Stomach (tissue), 9 donors: ENCODE results near the gene NCS1. TPM values are rescaled to one million over a fixed set of nuclear protein-coding genes. Genes with fewer than 3 reads are reported as not detected.

Experiments
- DNase-seq, 2 donors: peaks; one replicate each; pipeline versions ENCODE4 v3.0.0 to v3.0.0-alpha.2; 2013 to 2019
- H3K27ac ChIP-seq, 5 donors: fragments of 200-600 bp in 4 of 5; sonication (generic) in 4 of 5; one replicate each; pipeline ENCODE4 v1.5.1; 2013 to 2019; ENCODE audit warnings: mild to moderate bottlenecking in 1 of 5, moderate library complexity in 1 of 5
- H3K27me3 ChIP-seq, 3 donors: fragments of 200-600 bp; sonication (generic); one replicate each; pipeline ENCODE4 v1.5.1; 2017 to 2019; ENCODE audit warnings: mixed run types in 1 of 3
- H3K36me3 ChIP-seq, 4 donors: fragments of 200-600 bp; sonication (generic); 1 replicate in 3 of 4; 2 replicates in 1 of 4; pipeline ENCODE4 v1.5.1; 2016 to 2019
- H3K4me1 ChIP-seq, 4 donors: fragments of 200-600 bp; sonication (generic); one replicate each; pipeline ENCODE4 v1.5.1; 2016 to 2019
- H3K4me3 ChIP-seq, 4 donors: fragments of 200-600 bp; sonication (generic) in 3 of 4; one replicate each; pipeline ENCODE4 v1.5.1; 2016 to 2019; ENCODE audit warnings: mild to moderate bottlenecking in 1 of 4
- H3K9me3 ChIP-seq, 4 donors: fragments of 200-600 bp; sonication (generic); one replicate each; pipeline ENCODE4 v1.5.1; 2016 to 2019
- EP300 ChIP-seq: sonication (generic); formaldehyde crosslinking; IDR thresholded peaks from one replicate; pipeline ENCODE4 v1.6.1; 2017; ENCODE audit warnings: antibody characterized with exemption
- POLR2A ChIP-seq, 4 donors: fragments of 450-650 bp; IDR thresholded peaks; one replicate each; pipeline ENCODE4 v1.6.1; 2016; ENCODE audit warnings: antibody characterized with exemption in 4 of 4, control low read depth in 2 of 4, mild to moderate bottlenecking in 1 of 4, moderate library complexity in 1 of 4
- POLR2AphosphoS5 ChIP-seq, 3 donors: sonication (generic); formaldehyde crosslinking; IDR thresholded peaks; one replicate each; pipeline ENCODE4 v1.6.1; 2016; ENCODE audit warnings: antibody characterized with exemption in 3 of 3
- WGBS, 5 donors: extraction: QIAGEN DNeasy Blood & Tissue Kit in 3 of 5; methylation state at CpG; one replicate each; pipeline versions ENCODE4 v1.1.5 to v1.1.7; 2013 to 2018; 5-methylcytosine and 5-hydroxymethylcytosine counted together
- intact Hi-C: fragments of 100-400 bp; cut with DNase I; formaldehyde crosslinking; loops from one replicate; pipeline ENCODE4 v1.15.1; 2023; ENCODE audit warnings: low total_unique reads
- polyA plus RNA-seq, 3 donors: library from polyadenylated mRNA; stranded (reverse); fragments of 200-250 nt; gene quantifications; one replicate each; pipeline ENCODE4 v1.2.3, GENCODE V29; 2013
- total RNA-seq, 5 donors: library from RNA; depleted of rRNA; stranded (reverse); fragments of >200 nt; gene quantifications; one replicate each; pipeline versions ENCODE4 v1.1.0 to v1.2.3, GENCODE V29; 2014 to 2016
- TF ChIP-seq, protein P1 (sequence below), 7 experiments: fragments of 450-650 bp in 4 of 7; fragments of 200-600 bp in 3 of 7; sonication (generic) in 3 of 7; IDR thresholded peaks; one replicate each; pipeline ENCODE4 v1.5.1; 2016 to 2019; ENCODE audit warnings: antibody characterized with exemption in 7 of 7, control low read depth in 2 of 7, mild to moderate bottlenecking in 1 of 7
- donor health status: healthy with polysubstance abuse.
- donor health status: Bipolar disorder and iron deficiency.
- donor health status: healthy.

The NCS1 gene
- total and polyA plus RNA-seq, 8 donors: 3.2 to 50.0 (median 16.6) TPM

DNA sequence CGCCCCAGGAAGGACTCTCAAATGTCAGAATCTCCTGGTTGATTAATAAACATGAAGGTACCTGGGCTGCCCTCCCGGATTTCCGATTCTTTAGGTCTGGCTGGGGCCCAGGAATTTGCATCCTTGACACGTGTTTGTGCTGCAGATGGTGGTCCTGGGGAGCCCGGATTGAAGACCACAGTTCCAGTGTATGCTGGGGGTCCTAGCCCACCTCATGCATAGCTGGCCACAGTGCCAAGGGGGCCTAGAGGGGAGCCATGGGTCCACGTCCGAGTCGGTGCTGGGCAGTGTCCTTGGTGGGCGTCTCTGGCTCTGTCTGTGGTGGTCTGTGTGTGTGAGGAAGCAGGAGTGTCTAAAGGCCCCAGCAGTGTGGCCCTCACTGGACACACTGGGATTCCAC lies 3.2 kb downstream of the NCS1 start:
- H3K27ac ChIP-seq: peak overlapping the region in 4 of 5 donors; percentile 56 to 91 (median 83)
- H3K36me3 ChIP-seq: no peaks in the 10 kb centered on the region
- WGBS, 5 donors: 58 to 87% (median 79%) methylated on average over 6 to 9 of the region's 9 CpGs
- H3K4me3 ChIP-seq: no peak overlapping the region
- H3K9me3 ChIP-seq: no peaks in the 10 kb centered on the region
- TF ChIP-seq, protein P1, sequence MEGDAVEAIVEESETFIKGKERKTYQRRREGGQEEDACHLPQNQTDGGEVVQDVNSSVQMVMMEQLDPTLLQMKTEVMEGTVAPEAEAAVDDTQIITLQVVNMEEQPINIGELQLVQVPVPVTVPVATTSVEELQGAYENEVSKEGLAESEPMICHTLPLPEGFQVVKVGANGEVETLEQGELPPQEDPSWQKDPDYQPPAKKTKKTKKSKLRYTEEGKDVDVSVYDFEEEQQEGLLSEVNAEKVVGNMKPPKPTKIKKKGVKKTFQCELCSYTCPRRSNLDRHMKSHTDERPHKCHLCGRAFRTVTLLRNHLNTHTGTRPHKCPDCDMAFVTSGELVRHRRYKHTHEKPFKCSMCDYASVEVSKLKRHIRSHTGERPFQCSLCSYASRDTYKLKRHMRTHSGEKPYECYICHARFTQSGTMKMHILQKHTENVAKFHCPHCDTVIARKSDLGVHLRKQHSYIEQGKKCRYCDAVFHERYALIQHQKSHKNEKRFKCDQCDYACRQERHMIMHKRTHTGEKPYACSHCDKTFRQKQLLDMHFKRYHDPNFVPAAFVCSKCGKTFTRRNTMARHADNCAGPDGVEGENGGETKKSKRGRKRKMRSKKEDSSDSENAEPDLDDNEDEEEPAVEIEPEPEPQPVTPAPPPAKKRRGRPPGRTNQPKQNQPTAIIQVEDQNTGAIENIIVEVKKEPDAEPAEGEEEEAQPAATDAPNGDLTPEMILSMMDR (IDR thresholded peaks at IDR 0.05): no peak
- TF ChIP-seq POLR2A (IDR thresholded peaks at IDR 0.05): no peak
- no peak for TF ChIP-seq POLR2AphosphoS5 (IDR thresholded peaks at IDR 0.05)
- TF ChIP-seq EP300: no peak
- peaks cover 0 to 31% (median 13%) of the 10 kb centered on the region in 3 donors for H3K27me3 ChIP-seq
- DNase-seq: no peak
- H3K4me1 ChIP-seq: peaks cover 20 to 51% (median 29%) of the 10 kb centered on the region in 4 donors
- intact Hi-C loops: no loop called here

DNA sequence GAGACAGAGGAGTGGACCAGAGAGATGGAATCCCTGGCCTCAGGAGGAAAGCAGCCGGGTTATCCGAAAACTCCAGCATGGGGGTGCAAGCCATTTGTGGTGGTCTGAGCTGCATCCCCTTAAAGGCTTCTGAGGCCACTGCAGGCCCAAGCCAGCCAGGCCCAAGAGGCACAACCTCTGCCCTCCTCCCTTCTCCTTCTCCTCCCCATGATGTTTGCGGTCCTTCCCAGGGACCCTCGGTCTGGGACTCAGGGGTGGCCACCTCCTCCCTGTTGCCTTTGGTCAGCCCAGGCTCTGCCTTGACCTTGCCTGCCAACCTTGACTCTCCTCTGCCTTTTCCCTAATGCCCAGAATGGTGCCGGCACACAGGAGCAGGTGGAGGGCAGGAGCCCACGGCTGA lies 4.6 kb downstream of the NCS1 start:
- Histone ChIP-seq H3K4me1 (peaks cover 20 to 56% (median 29%) of the 10 kb centered on the region in 4 donors), H3K27ac (peak overlapping the region in 3 of 5 donors; percentile 55 to 91 (median 66)), H3K4me3 (no peak overlapping the region), H3K9me3 (no peaks in the 10 kb centered on the region), H3K27me3 (peaks cover 0 to 18% (median 10%) of the 10 kb centered on the region in 3 donors), H3K36me3 (no peaks in the 10 kb centered on the region)
- 88 to 93% (median 92%) methylated on average over 6 of the region's 6 CpGs for WGBS, 5 donors
- no peak for DNase-seq
- intact Hi-C loops: no loop called here
- no peak for TF ChIP-seq EP300
- TF ChIP-seq, protein P1 (IDR thresholded peaks at IDR 0.05): no peak
- TF ChIP-seq POLR2AphosphoS5 (IDR thresholded peaks at IDR 0.05): no peak
- no peak for TF ChIP-seq POLR2A (IDR thresholded peaks at IDR 0.05)

DNA sequence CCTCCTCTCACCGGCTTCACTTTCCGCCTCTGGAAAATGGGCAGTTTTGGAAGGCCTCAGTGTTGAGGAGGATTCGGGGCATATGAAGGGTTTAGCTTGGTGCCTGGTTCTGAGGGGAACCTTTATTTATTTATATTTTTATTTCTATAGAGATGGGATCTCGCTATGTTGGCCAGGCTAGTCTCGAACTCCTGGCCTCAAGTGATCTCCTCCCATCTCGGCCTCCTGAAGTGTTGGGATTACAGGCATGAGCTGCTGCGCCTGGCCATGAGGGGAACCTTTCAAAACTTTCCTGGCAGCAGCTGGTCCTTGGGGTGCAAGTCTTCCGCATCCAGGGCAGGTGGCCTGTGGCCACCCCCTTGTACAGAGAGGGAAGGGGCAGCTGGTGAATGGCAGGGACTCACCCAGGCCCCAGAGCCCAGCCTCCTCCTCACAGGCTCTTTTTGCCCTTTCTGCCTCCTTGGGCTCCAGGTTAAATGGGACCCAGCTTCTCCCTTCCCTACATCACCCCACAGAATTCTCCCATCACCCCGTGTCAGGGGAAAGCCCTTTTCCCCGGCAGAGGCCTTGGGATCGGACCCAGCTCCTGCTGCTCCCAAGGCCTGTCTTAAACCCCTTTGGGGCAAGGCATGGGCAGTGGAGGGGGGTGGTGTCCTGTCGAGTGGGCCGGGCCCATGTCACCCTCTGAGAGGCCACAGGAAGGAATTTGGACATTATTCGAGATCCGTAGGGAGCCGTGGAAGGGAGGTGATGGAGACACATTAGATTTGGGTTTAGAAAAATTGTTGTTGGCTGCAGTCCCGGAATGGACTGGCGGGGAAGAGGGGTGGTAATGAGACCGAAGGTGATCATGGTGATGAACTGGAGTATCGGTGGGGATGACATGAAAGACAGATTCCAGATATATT lies 5.9 kb downstream of the NCS1 start:
- no peak for DNase-seq
- H3K36me3 ChIP-seq: no peaks in the 10 kb centered on the region
- peaks cover 18 to 62% (median 33%) of the 10 kb centered on the region in 4 donors for H3K4me1 ChIP-seq
- 68 to 91% (median 77%) methylated on average over 20 of the region's 20 CpGs for WGBS, 5 donors
- TF ChIP-seq POLR2AphosphoS5 (IDR thresholded peaks at IDR 0.05) (no peak), EP300 (no peak), POLR2A (IDR thresholded peaks at IDR 0.05) (no peak)
- TF ChIP-seq, protein P1 (IDR thresholded peaks at IDR 0.05): no peak
- H3K27ac ChIP-seq: peak overlapping the region in 4 of 5 donors; percentile 38 to 91 (median 60)
- intact Hi-C loops: no loop called here
- H3K4me3 ChIP-seq: no peak overlapping the region
- peaks cover 0 to 8% (median under 1%) of the 10 kb centered on the region in 3 donors for H3K27me3 ChIP-seq
- no peaks in the 10 kb centered on the region for H3K9me3 ChIP-seq

DNA sequence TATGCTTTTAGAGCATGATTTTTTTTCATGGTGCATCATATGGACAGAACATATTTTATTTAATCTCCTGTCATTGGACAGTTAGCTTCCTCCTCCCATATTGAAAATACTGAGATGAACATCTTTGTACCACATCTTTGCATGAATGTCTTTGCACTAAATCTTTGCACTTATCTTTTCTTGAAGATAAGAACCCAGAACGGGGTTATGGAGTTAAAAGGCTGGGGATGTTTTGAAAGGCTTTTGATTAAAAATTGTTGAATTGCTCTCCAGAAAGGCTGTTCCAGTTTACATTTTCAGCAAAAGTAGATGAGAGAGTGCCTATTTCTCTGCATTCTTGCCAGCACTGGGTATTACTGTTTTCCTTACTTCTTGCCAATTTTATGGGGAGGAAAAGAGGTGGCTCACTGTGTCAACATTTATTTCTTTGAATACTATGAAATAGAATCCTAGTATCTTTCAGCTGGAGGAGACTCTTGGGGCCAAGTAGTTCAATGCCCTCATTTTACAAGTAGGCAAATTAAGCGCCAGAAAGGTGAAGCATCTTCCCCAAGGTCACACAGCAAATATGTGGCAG lies 7.2 kb downstream of the NCS1 start:
- TF ChIP-seq POLR2A (IDR thresholded peaks at IDR 0.05) (no peak), POLR2AphosphoS5 (IDR thresholded peaks at IDR 0.05) (no peak)
- TF ChIP-seq, protein P1 (IDR thresholded peaks at IDR 0.05): no peak
- DNase-seq: no peak
- Histone ChIP-seq H3K4me3 (no peak overlapping the region), H3K9me3 (no peaks in the 10 kb centered on the region), H3K4me1 (peaks cover 11 to 60% (median 26%) of the 10 kb centered on the region in 4 donors), H3K27me3 (no peaks in the 10 kb centered on the region), H3K27ac (peak overlapping the region in 1 of 5 donors; percentile 90), H3K36me3 (no peaks in the 10 kb centered on the region)
- WGBS, 5 donors: 60 to 67% (median 62%) methylated on average over 2 of the region's 2 CpGs
- intact Hi-C loops: no loop called here
